Effector CD4-positive, alpha-beta T cell (primary cell): Measurements from ENCODE around the gene HIVEP2.

Source experiments
- DNase-seq: peaks from one replicate; pipeline ENCODE4 v3.0.0-alpha.2; 2020

The HIVEP2 gene

GRCh38 chr6:142728364-142728763 is 216.6 kb downstream of the HIVEP2 start:
- DNase-seq: no peak

- DNase-seq: no peak
These were observed 218.4 kb downstream of the HIVEP2 start for GRCh38 chr6:142726616-142727015.

- DNase-seq: no peak
These were observed 219.8 kb downstream of the HIVEP2 start for GRCh38 chr6:142725024-142725770.

- no peak for DNase-seq
These were observed 222.1 kb downstream of the HIVEP2 start for GRCh38 chr6:142722841-142723240.

DNA sequence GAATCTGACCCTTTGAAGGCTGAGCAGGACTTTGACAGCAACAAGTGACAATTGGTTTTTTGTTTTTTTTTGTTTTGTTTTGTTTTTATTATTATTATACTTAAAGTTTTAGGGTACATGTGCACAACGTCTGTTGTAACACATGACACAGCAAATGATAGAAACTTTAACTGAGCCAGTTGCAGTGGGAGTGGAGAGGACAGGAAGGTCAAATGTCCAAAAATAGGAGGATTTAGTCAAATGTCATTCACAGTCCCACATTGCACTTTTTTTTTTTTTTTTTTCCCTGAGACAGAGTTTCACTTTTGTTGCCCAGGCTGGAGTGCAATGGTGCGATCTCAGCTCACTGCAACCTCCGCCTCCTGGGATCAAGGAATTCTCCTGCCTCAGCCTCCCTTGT is 223.0 kb downstream of the HIVEP2 start:
- DNase-seq: no peak

- DNase-seq: no peak
These were observed 223.6 kb downstream of the HIVEP2 start for GRCh38 chr6:142721215-142721920.

DNA sequence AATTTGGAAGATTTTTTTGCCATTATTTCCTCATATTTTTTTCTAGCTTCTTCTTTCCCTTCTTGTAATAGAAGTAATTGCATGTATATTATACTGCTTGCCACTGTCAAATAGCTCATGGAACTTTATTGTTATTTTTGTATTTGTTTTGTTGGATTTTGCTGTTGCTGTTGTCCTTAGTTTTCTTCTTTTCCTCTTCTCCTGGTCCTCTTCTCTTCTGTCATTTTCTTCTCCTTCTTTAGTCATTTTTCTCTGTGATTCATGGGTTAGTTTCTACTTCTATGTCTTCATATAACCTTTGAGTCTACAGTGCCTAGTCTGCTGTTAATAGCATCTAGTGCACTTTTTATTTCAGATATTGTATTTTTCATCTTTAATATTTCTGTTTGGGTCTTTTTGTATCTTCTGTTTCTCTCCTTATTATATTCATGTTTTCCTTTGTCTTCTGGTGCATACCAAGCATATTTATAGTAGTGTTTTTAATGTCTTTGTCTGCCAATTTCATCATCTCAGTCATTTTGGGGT is 226.2 kb downstream of the HIVEP2 start:
- no peak for DNase-seq

DNA sequence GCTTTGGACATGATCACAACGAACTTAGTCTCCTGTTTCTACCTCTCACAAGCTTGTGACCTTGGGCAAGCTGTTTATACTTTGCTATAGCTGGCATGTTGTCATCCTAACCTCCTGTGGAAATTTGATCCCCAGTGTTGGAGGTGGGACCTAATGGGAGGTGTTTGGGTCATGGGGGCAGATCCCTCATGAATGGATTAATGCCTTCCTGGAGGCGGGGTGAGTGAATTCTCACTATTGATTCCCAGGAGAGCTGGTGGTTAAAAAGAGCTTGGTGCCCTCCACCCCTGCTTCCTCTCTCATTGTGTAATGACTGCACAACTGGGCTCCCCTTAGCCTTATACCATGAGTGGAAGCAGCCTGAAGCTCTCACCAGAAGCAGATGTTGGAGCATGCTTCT is 228.9 kb downstream of the HIVEP2 start:
- no peak for DNase-seq

DNA sequence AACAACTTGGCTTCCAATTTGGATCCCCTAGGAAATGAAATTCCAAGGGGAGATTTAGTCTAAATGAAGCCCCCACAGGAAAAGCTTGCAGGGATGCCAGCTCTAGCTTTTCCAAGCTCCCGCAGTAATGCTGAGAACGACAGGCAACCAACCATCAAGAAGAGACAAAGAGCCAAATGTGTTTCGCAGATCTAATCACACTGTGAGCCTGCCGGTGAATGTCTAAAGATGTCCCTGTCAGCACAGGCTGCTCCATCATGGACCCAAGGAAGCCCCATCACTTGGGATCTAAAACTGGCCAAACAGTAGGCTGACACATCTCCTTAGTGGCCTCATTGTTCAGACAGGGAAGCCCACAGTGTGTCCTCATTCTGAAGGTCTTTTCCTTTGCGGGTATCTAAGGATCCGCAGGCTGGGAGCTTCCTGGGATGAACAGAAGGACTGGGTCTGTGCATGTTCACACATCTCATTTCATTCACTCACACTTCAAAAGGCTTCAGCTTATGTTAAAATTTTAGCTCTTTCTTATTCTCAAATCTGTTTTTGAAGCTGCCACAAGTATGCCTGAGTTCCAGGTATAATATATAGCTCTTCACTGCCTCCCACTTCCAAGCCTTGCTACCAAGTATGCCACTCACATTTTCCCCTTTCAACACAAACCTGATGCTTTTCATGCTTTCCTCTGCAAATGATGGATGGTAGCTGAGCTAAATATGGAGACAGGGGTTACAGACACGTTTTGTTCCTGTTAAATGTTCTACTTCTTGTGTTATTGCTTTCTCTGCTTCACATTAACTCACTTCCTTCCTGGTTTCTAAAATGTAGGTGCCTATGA is 229.8 kb downstream of the HIVEP2 start:
- no peak for DNase-seq

GRCh38 chr6:142713959-142714358 is 231.0 kb downstream of the HIVEP2 start:
- no peak for DNase-seq

DNA sequence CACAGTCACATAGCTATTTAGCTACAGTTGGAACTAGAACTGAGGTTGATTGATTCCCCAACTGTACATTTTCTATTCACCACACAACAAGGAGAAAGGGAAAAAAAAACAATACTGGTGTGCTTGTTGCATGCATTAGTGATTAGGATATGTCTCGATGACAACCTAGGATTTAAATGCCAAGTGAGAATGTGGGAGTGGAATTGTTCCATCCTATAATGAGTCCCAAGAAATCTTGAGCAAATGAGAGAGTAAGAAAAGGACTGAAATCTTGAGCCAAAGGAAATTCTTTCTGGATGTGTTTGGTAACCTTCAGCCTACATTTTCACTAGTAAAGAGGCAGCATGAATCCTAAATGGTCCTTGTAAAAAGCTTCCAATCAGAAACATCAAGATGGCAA is 232.7 kb downstream of the HIVEP2 start:
- no peak for DNase-seq

GRCh38 chr6:142708651-142709050 is 236.3 kb downstream of the HIVEP2 start:
- DNase-seq: no peak

DNA sequence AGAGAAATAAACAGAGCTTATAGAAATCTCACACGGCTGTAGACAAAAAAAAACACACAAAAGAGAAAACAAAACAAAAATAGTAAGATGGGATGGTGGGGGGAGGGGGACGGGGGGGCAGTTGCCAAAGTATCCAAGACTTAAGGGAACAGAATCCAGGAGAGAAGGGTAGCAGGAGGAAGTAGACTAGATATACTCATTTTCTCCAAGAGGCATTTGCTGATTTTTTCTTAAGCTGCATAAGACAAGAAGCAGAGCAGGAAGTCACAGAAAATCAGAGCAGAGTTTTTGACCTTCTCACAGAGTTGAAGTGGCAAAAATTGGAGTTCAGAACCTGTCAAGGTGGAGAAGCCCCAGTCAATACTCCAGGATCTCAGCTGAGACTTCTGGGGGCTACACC is 237.7 kb downstream of the HIVEP2 start:
- no peak for DNase-seq

GRCh38 chr6:142706210-142706609 is 238.8 kb downstream of the HIVEP2 start:
- no peak for DNase-seq

DNA sequence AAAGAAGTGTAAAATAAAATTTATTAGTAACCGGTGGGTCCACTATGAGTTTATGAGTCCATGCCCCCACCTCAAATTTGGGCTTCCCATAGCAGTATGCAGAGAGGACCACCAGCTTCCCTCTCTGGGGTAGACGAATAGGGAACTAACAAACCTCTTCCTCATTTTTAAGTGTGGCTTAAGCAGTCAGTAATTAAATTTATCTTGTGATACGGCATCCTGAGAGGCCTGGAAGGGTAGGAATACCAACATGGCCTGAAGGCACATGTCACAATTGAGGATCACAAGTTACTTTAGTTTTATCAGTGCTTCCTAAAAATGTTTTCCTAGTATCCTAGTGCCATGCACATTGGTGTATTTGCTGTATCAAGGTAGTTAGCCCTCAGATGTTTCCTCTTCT is 239.9 kb downstream of the HIVEP2 start:
- no peak for DNase-seq

DNA sequence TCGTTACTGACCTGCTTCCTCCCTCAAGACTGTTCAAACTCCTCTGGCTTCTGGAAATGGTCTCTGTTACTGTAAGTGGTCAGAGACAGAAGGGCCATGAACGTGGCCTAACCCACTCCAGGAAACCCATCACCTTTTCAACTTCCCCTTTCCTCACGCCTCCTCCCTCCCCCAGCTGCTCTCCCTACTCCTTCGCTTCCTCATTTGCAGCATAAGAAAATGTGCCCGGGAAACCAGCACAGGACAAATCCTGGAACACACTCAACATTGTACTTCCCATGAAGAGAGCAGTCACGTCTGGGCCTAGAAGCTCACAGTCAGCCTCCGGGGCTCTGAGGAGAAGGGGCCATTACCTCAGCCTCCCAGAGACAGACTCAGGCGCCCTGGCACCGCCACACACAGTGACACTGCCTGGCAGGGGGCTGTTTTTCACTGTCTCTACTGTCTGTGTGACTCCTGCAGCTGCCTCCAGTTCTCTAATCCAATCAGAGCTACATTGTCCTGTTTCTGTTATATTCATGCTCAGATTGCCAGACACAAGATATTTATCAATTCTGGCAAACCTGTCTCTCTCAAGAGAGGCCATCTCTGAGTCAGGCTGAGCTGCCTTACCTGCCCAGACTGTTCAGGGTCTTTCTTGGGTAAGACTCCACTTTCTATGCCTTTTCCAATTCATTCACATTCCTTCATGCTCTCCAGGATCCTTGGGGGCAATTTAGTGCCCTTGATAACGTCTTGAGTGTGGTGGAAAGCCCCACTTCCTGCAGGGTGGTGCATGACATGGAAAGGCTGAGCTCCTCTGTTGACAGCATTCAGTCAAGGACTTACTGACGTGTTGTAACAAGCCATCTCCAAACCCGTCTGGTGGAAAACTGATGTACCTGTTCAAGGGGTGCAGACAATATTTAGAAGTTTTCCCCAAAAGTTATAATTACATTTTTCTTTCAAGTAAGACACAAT is 242.2 kb downstream of the HIVEP2 start:
- DNase-seq: no peak
